GM12873 (cell line): ENCODE results near the gene VPS18.

ENCODE experiments used
- CTCF ChIP-seq: IDR thresholded peaks from 2 replicates; pipeline ENCODE4 v1.5.1; 2012; ENCODE audit warnings: low read depth, mild to moderate bottlenecking, moderate library complexity, low read length, control low read depth; ENCODE audit not compliant: insufficient read depth; ENCODE audit errors: missing control alignments

VPS18 gene

GRCh38 chr15:40952301-40952900, 58.2 kb downstream of the VPS18 start:
- no peak for TF ChIP-seq CTCF

- peak; percentile 11 for TF ChIP-seq CTCF
Observed at GRCh38 chr15:40952901-40953712, 58.9 kb downstream of the VPS18 start, which contains the start of gene CHAC1. TSS of gene CHAC1 (plus strand) at chr15:40953471. CDS start at chr15:40953584, 113 bp downstream.
